ENCODE measurements around the gene TTC28. TPM values are rescaled to one million over a fixed set of nuclear protein-coding genes. Genes with fewer than 3 reads are reported as not detected.

Gene TTC28
- polyA plus RNA-seq, 1 donor from 2014 or later: 14.8 TPM

- Histone ChIP-seq H4K20me1 (ENCODE audit: insufficient read depth) (no peaks in the 10 kb centered on the region), H3K4me2 (ENCODE audit: low read length) (no peak overlapping the region), H2AFZ (ENCODE audit: low read depth, low read length) (no peak overlapping the region), H3K9me3 (ENCODE audit: low read length) (no peaks in the 10 kb centered on the region), H3K9me2 (ENCODE audit: insufficient read depth, low read length) (no peaks in the 10 kb centered on the region), H3F3A (ENCODE audit: insufficient read depth, low read length, poor library complexity, severe bottlenecking) (no peaks in the 10 kb centered on the region), H3K27ac (ENCODE audit: low read length) (no peak overlapping the region), H3K27me3 (ENCODE audit: insufficient read depth, low read depth, low read length) (no peaks in the 10 kb centered on the region), H3K4me3 (ENCODE audit: low read length) (no peak overlapping the region), H3K9ac (ENCODE audit: low read length) (no peak overlapping the region), H3K79me2 (replicated peaks; ENCODE audit: insufficient read depth, low read length) (no peaks in the 10 kb centered on the region), H3K36me3 (ENCODE audit: insufficient read depth, low read length) (no peaks in the 10 kb centered on the region)
- TF ChIP-seq REST (IDR thresholded peaks at IDR 0.05; ENCODE audit: borderline replicate concordance) (no peak), EZH2 (IDR thresholded peaks at IDR 0.05; ENCODE audit: borderline replicate concordance, insufficient read depth, low read length, poor library complexity, severe bottlenecking) (no peak), TAF1 (IDR thresholded peaks at IDR 0.05; ENCODE audit: low read depth) (no peak), EP300 (conservative IDR thresholded peaks at IDR 0.05; ENCODE audit: poor library complexity, severe bottlenecking) (no peak), RAD21 (conservative IDR thresholded peaks at IDR 0.05) (no peak), CTCF (IDR thresholded peaks at IDR 0.05; ENCODE audit: poor library complexity, severe bottlenecking) (no peak), POLR2AphosphoS5 (IDR thresholded peaks at IDR 0.05) (no peak), MXI1 (conservative IDR thresholded peaks at IDR 0.05; ENCODE audit: poor library complexity, severe bottlenecking) (no peak), SMC3 (conservative IDR thresholded peaks at IDR 0.05; ENCODE audit: poor library complexity) (no peak)
Observed at GRCh38 chr22:27935897-27936296, 743.7 kb downstream of the TTC28 start.

- Histone ChIP-seq H3K79me2 (replicated peaks; ENCODE audit: insufficient read depth, low read length) (peaks cover 2% of the 10 kb centered on the region), H3K9ac (ENCODE audit: low read length) (no peak overlapping the region), H2AFZ (ENCODE audit: low read depth, low read length) (no peak overlapping the region), H3K4me3 (ENCODE audit: low read length) (no peak overlapping the region), H3K4me2 (ENCODE audit: low read length) (no peak overlapping the region), H4K20me1 (ENCODE audit: insufficient read depth) (no peaks in the 10 kb centered on the region), H3K27me3 (ENCODE audit: insufficient read depth, low read depth, low read length) (no peaks in the 10 kb centered on the region), H3K36me3 (ENCODE audit: insufficient read depth, low read length) (no peaks in the 10 kb centered on the region), H3F3A (ENCODE audit: insufficient read depth, low read length, poor library complexity, severe bottlenecking) (no peaks in the 10 kb centered on the region), H3K9me2 (ENCODE audit: insufficient read depth, low read length) (no peaks in the 10 kb centered on the region), H3K9me3 (ENCODE audit: low read length) (no peaks in the 10 kb centered on the region), H3K27ac (ENCODE audit: low read length) (no peak overlapping the region)
- TF ChIP-seq SMC3 (conservative IDR thresholded peaks at IDR 0.05; ENCODE audit: poor library complexity) (no peak), EP300 (conservative IDR thresholded peaks at IDR 0.05; ENCODE audit: poor library complexity, severe bottlenecking) (no peak), RAD21 (conservative IDR thresholded peaks at IDR 0.05) (no peak), TAF1 (IDR thresholded peaks at IDR 0.05; ENCODE audit: low read depth) (no peak)
Observed at GRCh38 chr22:27934069-27934468, 745.6 kb downstream of the TTC28 start.

Data from neural cell (in vitro differentiated cells).